Measurements from ENCODE around the gene GPR148. TPM values are rescaled to one million over a fixed set of nuclear protein-coding genes. Genes with fewer than 3 reads are reported as not detected.
"Not testable (repeated sequence)": the region's sequence is repeated elsewhere in the genome, so short reads cannot be mapped to it uniquely, and the experiment has no call there.

Gene GPR148
- total and polyA plus RNA-seq, 2 of the 4 experiments (the other 2 are of a cell fraction): not detected

GRCh38 chr2:130714795-130715194, 14.1 kb upstream of the GPR148 start:
- H2AK9ac ChIP-seq (replicated peaks; ENCODE audit: low read depth, low read length, poor library complexity); ATAC-seq (ENCODE audit: low read depth); H4K5ac ChIP-seq (ENCODE audit: low read depth, low read length); H3K14ac ChIP-seq (replicated peaks; ENCODE audit: low read depth, low read length); H3K9me1 ChIP-seq (ENCODE audit: insufficient read depth, low read length); H2AK5ac ChIP-seq (ENCODE audit: low read depth, low read length); H3K4me2 ChIP-seq (ENCODE audit: low read depth, low read length); H2AFZ ChIP-seq (replicated peaks; ENCODE audit: low read length, poor library complexity); CTCF ChIA-PET; dilution Hi-C loops (cut with HindIII; ENCODE audit: low sequenced_read_pairs, unreplicated experiment); intact Hi-C loops (cut with micrococcal nuclease); H4K20me1 ChIP-seq (ENCODE audit: insufficient read depth, low read length); H3K79me1 ChIP-seq (ENCODE audit: low read depth in 1 of 2, low read length in 2 of 2); H3K4me1 ChIP-seq (ENCODE audit: control insufficient read depth, insufficient read depth, low read length); H2BK5ac ChIP-seq (ENCODE audit: low read depth, low read length, poor library complexity, severe bottlenecking); H3K23ac ChIP-seq (ENCODE audit: low read depth, low read length); H3K27ac ChIP-seq (ENCODE audit: insufficient read depth, low read length); H2BK120ac ChIP-seq (ENCODE audit: low read depth, low read length); H3K36me3 ChIP-seq (ENCODE audit: control insufficient read depth, insufficient read depth, low read length); H3K18ac ChIP-seq (ENCODE audit: low read depth, low read length); BruUV-seq (replicated peaks); H3K56ac ChIP-seq (ENCODE audit: extremely low read depth, insufficient read depth, low read length); H2BK15ac ChIP-seq (ENCODE audit: low read depth, low read length); H3K4ac ChIP-seq (ENCODE audit: low read depth, low read length); H3K4me3 ChIP-seq (ENCODE audit: insufficient read depth, low read depth, low read length); POLR2A ChIA-PET (ENCODE audit: unreplicated experiment); H4K91ac ChIP-seq (ENCODE audit: insufficient read depth, low read depth, low read length); in situ Hi-C loops (cut with MboI; ENCODE audit: low sequenced_read_pairs); H2BK20ac ChIP-seq (ENCODE audit: low read depth, low read length); H3K9me3 ChIP-seq (ENCODE audit: control insufficient read depth, insufficient read depth, low read length); H3K27me3 ChIP-seq (ENCODE audit: control insufficient read depth, insufficient read depth, low read length); H4K8ac ChIP-seq (ENCODE audit: low read depth in 2 of 2, low read length in 2 of 2); DNase-seq; H3K9ac ChIP-seq (ENCODE audit: low read depth, low read length): not testable (repeated sequence)
- WGBS, 2 experiments (ENCODE audit: extremely low coverage in 2 of 2, insufficient read length in 1 of 2): no CpG with 5 or more reads among the region's 2 CpGs

All from IMR-90 (cell line).